ENCODE results near the gene SLC22A17.

The SLC22A17 gene

DNA sequence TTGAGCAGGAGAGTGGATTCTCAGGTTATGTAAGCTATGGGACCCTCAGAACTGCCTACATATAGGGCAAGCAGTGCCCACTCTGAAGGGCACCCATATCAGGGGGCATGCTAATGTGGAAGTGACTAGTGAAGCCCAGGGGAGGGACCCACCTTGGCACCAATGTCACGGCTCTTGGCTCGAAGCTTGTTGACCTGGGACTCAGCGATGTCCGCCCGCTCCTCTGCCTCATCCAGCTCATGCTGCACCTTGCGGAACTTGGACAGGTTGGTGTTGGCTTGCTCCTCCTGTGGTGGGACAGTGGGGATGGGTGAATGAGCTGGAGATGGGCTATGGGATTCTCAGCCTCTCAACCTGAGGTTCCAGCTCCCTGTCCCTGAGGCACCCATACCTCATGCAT lies 29.6 kb upstream of the SLC22A17 start:
- Histone ChIP-seq H3K4me1 (ENCODE audit: control insufficient read depth in 1 of 2, insufficient read depth in 2 of 2, low read length in 2 of 2) (peaks cover 11 to 14% of the 10 kb centered on the region in 2 donors), H3K36me3 (ENCODE audit: control insufficient read depth in 1 of 2, insufficient read depth in 2 of 2, low read length in 2 of 2) (no peaks in the 10 kb centered on the region), H3K27ac (ENCODE audit: low read depth, low read length) (no peak overlapping the region), H3K27me3 (ENCODE audit: control insufficient read depth in 1 of 2, insufficient read depth in 2 of 2, low read length in 2 of 2) (no peaks in the 10 kb centered on the region), H3K9ac (ENCODE audit: low read depth in 1 of 2, low read length in 2 of 2) (no peak overlapping the region), H3K4me3 (ENCODE audit: low read depth in 1 of 2, low read length in 2 of 2) (no peak overlapping the region), H3K9me3 (ENCODE audit: control insufficient read depth in 1 of 2, low read length in 2 of 2) (no peaks in the 10 kb centered on the region)

DNA sequence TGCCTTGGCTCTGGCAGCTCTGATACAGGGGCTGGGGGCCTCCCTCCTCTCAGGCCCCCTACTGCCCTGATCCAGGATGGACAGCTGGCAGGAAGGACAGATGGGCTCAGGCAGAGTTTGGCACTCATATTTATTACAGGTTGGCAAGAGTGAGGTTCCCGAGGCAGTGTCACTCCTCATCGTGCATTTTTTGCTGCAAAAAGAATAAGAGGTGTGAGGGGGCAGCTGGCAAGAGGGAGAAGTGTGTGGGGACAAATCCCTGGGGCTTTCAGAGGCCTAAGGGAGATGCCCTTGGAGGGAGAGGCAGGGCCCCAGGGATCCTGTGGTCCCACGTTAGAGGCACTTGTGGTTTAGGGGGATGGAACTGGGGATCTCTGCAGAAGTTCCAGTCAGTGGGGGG lies 29.2 kb upstream of the SLC22A17 start:
- Histone ChIP-seq H3K36me3 (ENCODE audit: control insufficient read depth in 1 of 2, insufficient read depth in 2 of 2, low read length in 2 of 2) (no peaks in the 10 kb centered on the region), H3K9me3 (ENCODE audit: control insufficient read depth in 1 of 2, low read length in 2 of 2) (no peaks in the 10 kb centered on the region), H3K9ac (ENCODE audit: low read depth in 1 of 2, low read length in 2 of 2) (no peak overlapping the region), H3K4me1 (ENCODE audit: control insufficient read depth in 1 of 2, insufficient read depth in 2 of 2, low read length in 2 of 2) (peaks cover 11 to 14% of the 10 kb centered on the region in 2 donors), H3K27me3 (ENCODE audit: control insufficient read depth in 1 of 2, insufficient read depth in 2 of 2, low read length in 2 of 2) (no peaks in the 10 kb centered on the region), H3K4me3 (ENCODE audit: low read depth in 1 of 2, low read length in 2 of 2) (no peak overlapping the region), H3K27ac (ENCODE audit: low read depth, low read length) (no peak overlapping the region)

DNA sequence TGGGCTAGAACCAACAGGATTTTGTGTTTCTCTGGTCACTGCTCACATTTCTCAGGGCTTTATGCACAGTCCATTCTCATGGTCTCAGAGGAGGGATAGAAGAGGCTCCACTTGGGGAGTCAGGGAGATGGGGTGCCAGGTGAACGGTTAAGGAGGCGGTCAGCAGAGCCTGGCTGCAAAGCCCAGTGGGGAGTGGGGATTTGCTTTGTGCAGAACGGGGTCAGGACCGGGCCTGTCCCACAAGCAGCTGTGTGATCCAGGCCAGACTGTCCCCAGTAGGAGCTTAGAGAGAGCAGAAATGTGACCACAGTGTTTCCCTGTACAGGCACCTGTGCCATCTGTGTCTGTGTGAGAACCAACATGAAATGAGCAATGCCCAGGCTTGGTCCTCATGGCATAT lies 28.3 kb upstream of the SLC22A17 start:
- H3K9me3 ChIP-seq (ENCODE audit: control insufficient read depth in 1 of 2, low read length in 2 of 2): no peaks in the 10 kb centered on the region
- no peaks in the 10 kb centered on the region for H3K27me3 ChIP-seq (ENCODE audit: control insufficient read depth in 1 of 2, insufficient read depth in 2 of 2, low read length in 2 of 2)
- peaks cover 11 to 14% of the 10 kb centered on the region in 2 donors for H3K4me1 ChIP-seq (ENCODE audit: control insufficient read depth in 1 of 2, insufficient read depth in 2 of 2, low read length in 2 of 2)
- H3K27ac ChIP-seq (ENCODE audit: low read depth, low read length): no peak overlapping the region
- H3K9ac ChIP-seq (ENCODE audit: low read depth in 1 of 2, low read length in 2 of 2): no peak overlapping the region
- no peaks in the 10 kb centered on the region for H3K36me3 ChIP-seq (ENCODE audit: control insufficient read depth in 1 of 2, insufficient read depth in 2 of 2, low read length in 2 of 2)
- no peak overlapping the region for H3K4me3 ChIP-seq (ENCODE audit: low read depth in 1 of 2, low read length in 2 of 2)

- Histone ChIP-seq H3K27me3 (ENCODE audit: control insufficient read depth in 1 of 2, insufficient read depth in 2 of 2, low read length in 2 of 2) (no peaks in the 10 kb centered on the region), H3K36me3 (ENCODE audit: control insufficient read depth in 1 of 2, insufficient read depth in 2 of 2, low read length in 2 of 2) (no peaks in the 10 kb centered on the region), H3K4me3 (ENCODE audit: low read depth in 1 of 2, low read length in 2 of 2) (peak overlapping the region in 1 of 2 donors; percentile 38), H3K4me1 (ENCODE audit: control insufficient read depth in 1 of 2, insufficient read depth in 2 of 2, low read length in 2 of 2) (peaks cover 11 to 14% of the 10 kb centered on the region in 2 donors), H3K9ac (ENCODE audit: low read depth in 1 of 2, low read length in 2 of 2) (peak overlapping the region in 1 of 2 donors; percentile 18), H3K9me3 (ENCODE audit: control insufficient read depth in 1 of 2, low read length in 2 of 2) (no peaks in the 10 kb centered on the region), H3K27ac (ENCODE audit: low read depth, low read length) (no peak overlapping the region)
Measured at GRCh38 chr14:23380197-23380914, 27.7 kb upstream of the SLC22A17 start.

- H3K27me3 ChIP-seq (ENCODE audit: control insufficient read depth in 1 of 2, insufficient read depth in 2 of 2, low read length in 2 of 2): no peaks in the 10 kb centered on the region
- no peaks in the 10 kb centered on the region for H3K36me3 ChIP-seq (ENCODE audit: control insufficient read depth in 1 of 2, insufficient read depth in 2 of 2, low read length in 2 of 2)
- no peak overlapping the region for H3K4me3 ChIP-seq (ENCODE audit: low read depth in 1 of 2, low read length in 2 of 2)
- peaks cover 11 to 14% of the 10 kb centered on the region in 2 donors for H3K4me1 ChIP-seq (ENCODE audit: control insufficient read depth in 1 of 2, insufficient read depth in 2 of 2, low read length in 2 of 2)
- no peak overlapping the region for H3K27ac ChIP-seq (ENCODE audit: low read depth, low read length)
- H3K9ac ChIP-seq (ENCODE audit: low read depth in 1 of 2, low read length in 2 of 2): no peak overlapping the region
- H3K9me3 ChIP-seq (ENCODE audit: control insufficient read depth in 1 of 2, low read length in 2 of 2): no peaks in the 10 kb centered on the region
Measured at GRCh38 chr14:23379366-23380196, 26.9 kb upstream of the SLC22A17 start.

GRCh38 chr14:23378612-23379220 lies 26.0 kb upstream of the SLC22A17 start:
- no peaks in the 10 kb centered on the region for H3K9me3 ChIP-seq (ENCODE audit: control insufficient read depth in 1 of 2, low read length in 2 of 2)
- peaks cover 11 to 14% of the 10 kb centered on the region in 2 donors for H3K4me1 ChIP-seq (ENCODE audit: control insufficient read depth in 1 of 2, insufficient read depth in 2 of 2, low read length in 2 of 2)
- no peak overlapping the region for H3K9ac ChIP-seq (ENCODE audit: low read depth in 1 of 2, low read length in 2 of 2)
- no peak overlapping the region for H3K27ac ChIP-seq (ENCODE audit: low read depth, low read length)
- no peaks in the 10 kb centered on the region for H3K27me3 ChIP-seq (ENCODE audit: control insufficient read depth in 1 of 2, insufficient read depth in 2 of 2, low read length in 2 of 2)
- H3K36me3 ChIP-seq (ENCODE audit: control insufficient read depth in 1 of 2, insufficient read depth in 2 of 2, low read length in 2 of 2): no peaks in the 10 kb centered on the region
- no peak overlapping the region for H3K4me3 ChIP-seq (ENCODE audit: low read depth in 1 of 2, low read length in 2 of 2)

DNA sequence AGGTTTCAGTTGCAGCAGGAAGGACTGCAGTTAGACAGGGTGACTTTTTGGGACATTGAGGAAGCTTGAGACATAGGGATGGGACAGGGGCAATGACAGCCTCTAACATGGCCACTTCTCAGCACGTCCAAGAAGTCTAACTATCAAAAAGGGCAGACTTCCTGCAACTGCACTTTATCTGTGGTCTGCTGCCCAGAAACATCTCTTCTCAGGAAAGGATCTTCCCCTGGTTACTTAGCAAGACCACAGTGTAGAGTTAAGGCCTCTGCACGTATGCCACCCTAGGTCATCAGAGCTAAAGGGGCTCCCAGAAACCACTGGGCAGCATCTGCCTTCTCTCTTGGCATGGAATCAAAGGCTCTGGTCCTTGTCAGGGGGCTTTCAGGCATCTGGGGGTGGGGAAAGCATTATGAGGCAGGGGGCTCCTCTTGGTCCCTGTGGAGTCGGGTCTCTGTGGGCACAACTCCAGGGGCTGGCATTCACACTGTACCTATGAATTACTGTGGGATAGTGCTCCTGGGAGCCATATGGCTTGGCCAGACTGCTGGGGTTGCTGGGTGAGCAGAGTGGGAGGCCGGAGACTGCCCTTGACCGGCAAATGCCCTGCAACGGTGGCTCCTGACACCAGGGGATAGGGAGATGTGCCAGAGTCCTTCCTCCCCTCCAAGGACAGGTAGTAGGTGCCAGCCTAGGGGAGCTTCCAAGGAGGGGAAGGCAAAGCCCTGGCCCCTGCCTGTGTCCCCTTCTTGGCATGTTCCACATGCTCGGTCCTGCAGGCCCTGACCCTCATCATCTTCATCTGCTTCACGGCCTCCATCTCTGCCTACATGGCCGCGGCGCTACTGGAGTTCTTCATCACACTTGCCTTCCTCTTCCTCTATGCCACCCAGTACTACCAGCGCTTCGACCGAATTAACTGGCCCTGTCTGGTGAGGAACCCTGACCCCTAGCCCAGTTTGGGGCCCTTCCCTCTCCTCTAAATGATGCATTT lies 25.2 kb upstream of the SLC22A17 start:
- no peaks in the 10 kb centered on the region for H3K27me3 ChIP-seq (ENCODE audit: control insufficient read depth in 1 of 2, insufficient read depth in 2 of 2, low read length in 2 of 2)
- no peak overlapping the region for H3K4me3 ChIP-seq (ENCODE audit: low read depth in 1 of 2, low read length in 2 of 2)
- H3K36me3 ChIP-seq (ENCODE audit: control insufficient read depth in 1 of 2, insufficient read depth in 2 of 2, low read length in 2 of 2): no peaks in the 10 kb centered on the region
- no peak overlapping the region for H3K9ac ChIP-seq (ENCODE audit: low read depth in 1 of 2, low read length in 2 of 2)
- H3K27ac ChIP-seq (ENCODE audit: low read depth, low read length): no peak overlapping the region
- no peaks in the 10 kb centered on the region for H3K9me3 ChIP-seq (ENCODE audit: control insufficient read depth in 1 of 2, low read length in 2 of 2)
- peaks cover 11 to 14% of the 10 kb centered on the region in 2 donors for H3K4me1 ChIP-seq (ENCODE audit: control insufficient read depth in 1 of 2, insufficient read depth in 2 of 2, low read length in 2 of 2)

GRCh38 chr14:23377198-23377550 lies 24.5 kb upstream of the SLC22A17 start:
- no peak overlapping the region for H3K4me3 ChIP-seq (ENCODE audit: low read depth in 1 of 2, low read length in 2 of 2)
- no peaks in the 10 kb centered on the region for H3K36me3 ChIP-seq (ENCODE audit: control insufficient read depth in 1 of 2, insufficient read depth in 2 of 2, low read length in 2 of 2)
- no peak overlapping the region for H3K9ac ChIP-seq (ENCODE audit: low read depth in 1 of 2, low read length in 2 of 2)
- H3K4me1 ChIP-seq (ENCODE audit: control insufficient read depth in 1 of 2, insufficient read depth in 2 of 2, low read length in 2 of 2): peaks cover 11 to 14% of the 10 kb centered on the region in 2 donors
- no peaks in the 10 kb centered on the region for H3K9me3 ChIP-seq (ENCODE audit: control insufficient read depth in 1 of 2, low read length in 2 of 2)
- H3K27me3 ChIP-seq (ENCODE audit: control insufficient read depth in 1 of 2, insufficient read depth in 2 of 2, low read length in 2 of 2): no peaks in the 10 kb centered on the region
- no peak overlapping the region for H3K27ac ChIP-seq (ENCODE audit: low read depth, low read length)

DNA sequence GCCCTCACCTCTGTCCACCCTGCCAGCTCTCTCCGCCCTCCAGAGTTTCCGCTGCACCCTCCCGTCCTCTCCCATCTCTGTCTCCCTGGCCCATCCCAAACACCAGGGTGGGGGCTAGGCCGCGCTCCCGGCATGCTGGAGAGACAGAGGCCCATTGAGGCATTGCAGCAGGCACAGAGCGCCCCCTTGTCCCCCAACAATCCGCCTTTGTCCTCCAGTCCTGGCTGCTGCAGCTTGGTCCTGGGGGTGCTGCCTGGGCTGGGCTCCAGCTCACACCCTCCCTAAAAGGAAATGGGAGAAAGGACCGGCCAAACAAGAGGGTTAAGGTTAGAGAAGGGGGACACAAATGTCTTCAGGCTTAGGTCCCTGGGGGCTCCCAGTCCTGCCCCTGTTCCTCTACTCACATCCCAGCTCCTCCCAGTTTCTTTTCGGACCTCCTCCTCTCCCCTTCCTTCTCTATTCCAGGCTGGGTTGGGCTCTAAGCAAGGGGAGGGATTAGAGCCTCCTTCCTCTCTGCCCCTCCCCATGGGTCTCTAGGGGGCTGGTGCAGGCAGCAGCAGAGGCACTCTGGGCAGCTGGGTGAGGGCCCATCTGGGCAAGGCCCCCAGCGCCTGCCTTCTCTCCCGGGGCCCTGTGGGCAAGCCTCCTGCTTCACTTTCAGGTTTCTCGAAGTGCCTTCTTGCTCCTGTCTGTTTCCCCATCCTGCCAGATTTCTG lies 24.0 kb upstream of the SLC22A17 start, which contains the start of gene CMTM5:
Gene CMTM5 (plus strand): TSS at position 565 of the 716 bp plus-strand sequence. CDS start 206 bp downstream, outside the sequence.
- Histone ChIP-seq H3K4me1 (ENCODE audit: control insufficient read depth in 1 of 2, insufficient read depth in 2 of 2, low read length in 2 of 2) (peaks cover 11 to 14% of the 10 kb centered on the region in 2 donors), H3K27me3 (ENCODE audit: control insufficient read depth in 1 of 2, insufficient read depth in 2 of 2, low read length in 2 of 2) (no peaks in the 10 kb centered on the region), H3K9me3 (ENCODE audit: control insufficient read depth in 1 of 2, low read length in 2 of 2) (no peaks in the 10 kb centered on the region), H3K4me3 (ENCODE audit: low read depth in 1 of 2, low read length in 2 of 2) (no peak within 1 kb of the TSS), H3K27ac (ENCODE audit: low read depth, low read length) (no peak within 1 kb of the TSS), H3K36me3 (ENCODE audit: control insufficient read depth in 1 of 2, insufficient read depth in 2 of 2, low read length in 2 of 2) (no peaks in the 10 kb centered on the region), H3K9ac (ENCODE audit: low read depth in 1 of 2, low read length in 2 of 2) (no peak within 1 kb of the TSS)

Measured in duodenal mucosa (tissue), 2 donors.